Esophagus squamous epithelium (tissue), 4 donors: ENCODE data around the gene AADACL3.

Source experiments
- CTCF ChIP-seq, 6 experiments: fragments of 450-650 bp in 4 of 6; fragments of 200-600 bp in 2 of 6; sonication (generic) in 2 of 6; IDR thresholded peaks; one replicate each; pipeline ENCODE4 v1.5.1; 2016 to 2019; ENCODE audit warnings: antibody characterized with exemption in 6 of 6, mild to moderate bottlenecking in 4 of 6, moderate library complexity in 4 of 6
- POLR2A ChIP-seq, 4 donors: fragments of 450-650 bp; IDR thresholded peaks; one replicate each; pipeline ENCODE4 v1.6.1; 2017; ENCODE audit warnings: antibody characterized with exemption in 4 of 4, mild to moderate bottlenecking in 4 of 4, moderate library complexity in 3 of 4

- TF ChIP-seq POLR2A (IDR thresholded peaks at IDR 0.05) (no peak), CTCF (IDR thresholded peaks at IDR 0.05) (no peak)
These were observed 59.0 kb downstream of the AADACL3 start for GRCh38 chr1:12774801-12775345.
